Fibroblast of lung (primary cell): ENCODE data around the gene ACSF2. TPM values are rescaled to one million over a fixed set of nuclear protein-coding genes. Genes with fewer than 3 reads are reported as not detected.

Experiments used
- DNase-seq, 2 donors: peaks; one replicate each; pipeline versions ENCODE4 v3.0.0 to v3.0.0-alpha.2; 2010; ENCODE audit warnings: low read depth in 2 of 2
- H2AFZ ChIP-seq: 2 replicates; pipeline ENCODE4 v1.5.1; 2012; ENCODE audit warnings: low read length, control low read depth, inconsistent platforms
- H3K27ac ChIP-seq: 2 replicates; pipeline ENCODE4 v1.5.1; 2011; ENCODE audit warnings: low read length, control low read depth; ENCODE audit not compliant: insufficient read depth
- H3K27me3 ChIP-seq: 2 replicates; pipeline ENCODE4 v1.5.1; 2011; ENCODE audit warnings: mild to moderate bottlenecking, low read length; ENCODE audit not compliant: control insufficient read depth, insufficient read depth
- H3K36me3 ChIP-seq: 2 replicates; pipeline ENCODE4 v1.5.1; 2011; ENCODE audit warnings: low read length; ENCODE audit not compliant: control insufficient read depth, insufficient read depth
- H3K4me1 ChIP-seq: 2 replicates; pipeline ENCODE4 v1.5.1; 2011; ENCODE audit warnings: low read length; ENCODE audit not compliant: control insufficient read depth, insufficient read depth; ENCODE audit errors: extremely low read depth
- H3K4me2 ChIP-seq: 2 replicates; pipeline ENCODE4 v1.5.1; 2011; ENCODE audit warnings: low read length, control low read depth; ENCODE audit not compliant: insufficient read depth; ENCODE audit errors: extremely low read depth
- H3K4me3 ChIP-seq, 4 experiments: fragments of 200-600 bp in 1 of 4; sonication (generic) in 1 of 4; replicated peaks in 1 of 4; 2 replicates each; pipeline ENCODE4 v1.5.1; 2011 to 2016; ENCODE audit warnings: low read length in 4 of 4, low read depth in 3 of 4, mild to moderate bottlenecking in 3 of 4, control low read depth in 2 of 4, inconsistent platforms in 1 of 4, mixed read lengths in 1 of 4; ENCODE audit not compliant: insufficient read depth in 1 of 4; ENCODE audit errors: control extremely low read depth in 1 of 4
- H3K79me2 ChIP-seq: 2 replicates; pipeline ENCODE4 v1.5.1; 2012; ENCODE audit warnings: mild to moderate bottlenecking, low read length, inconsistent platforms; ENCODE audit not compliant: control insufficient read depth, insufficient read depth
- H3K9ac ChIP-seq: 2 replicates; pipeline ENCODE4 v1.5.1; 2011; ENCODE audit warnings: mild to moderate bottlenecking, low read length, control low read depth; ENCODE audit not compliant: insufficient read depth
- H3K9me3 ChIP-seq: 2 replicates; pipeline ENCODE4 v1.5.1; 2012; ENCODE audit warnings: low read depth, low read length; ENCODE audit not compliant: control insufficient read depth, insufficient read depth
- H4K20me1 ChIP-seq: 2 replicates; pipeline ENCODE4 v1.5.1; 2011; ENCODE audit warnings: low read length; ENCODE audit not compliant: control insufficient read depth, insufficient read depth; ENCODE audit errors: extremely low read depth
- CTCF ChIP-seq, 2 donors: IDR thresholded peaks in 1 of 2; conservative IDR thresholded peaks in 1 of 2; 1 replicate in 1 of 2; 2 replicates in 1 of 2; pipeline ENCODE4 v1.5.1; 2011 to 2012; ENCODE audit warnings: low read length in 2 of 2, control low read depth in 1 of 2, inconsistent platforms in 1 of 2, low read depth in 1 of 2, mild to moderate bottlenecking in 1 of 2
- EZH2 ChIP-seq: IDR thresholded peaks from 2 replicates; pipeline ENCODE4 v1.5.1; 2012; ENCODE audit warnings: low read length, control low read depth, mild to moderate bottlenecking; ENCODE audit errors: missing control alignments
- polyA plus RNA-seq, 2 donors: library from polyadenylated mRNA; depleted of rRNA in 1 of 2; stranded (reverse) in 1 of 2; unstranded in 1 of 2; fragments of >200 nt; gene quantifications; 2 replicates each; pipeline ENCODE4 v1.2.1, GENCODE V29; 2011 to 2012; ENCODE audit warnings: missing spikeins in 1 of 2
- total RNA-seq: library from RNA; depleted of rRNA; stranded (reverse); fragments of >200 nt; gene quantifications from 2 replicates; pipeline ENCODE4 v1.2.1, GENCODE V29; 2014

The ACSF2 gene
- total and polyA plus RNA-seq, 2 donors (not counting 1 experiment from before 2014, with no cell fraction given) = 16.5 to 23.6 TPM

- H3K36me3 ChIP-seq = no peaks in the 10 kb centered on the region
- peaks cover 20% of the 10 kb centered on the region for H3K27me3 ChIP-seq
- no peak overlapping the region for H3K27ac ChIP-seq
- TF ChIP-seq CTCF (conservative IDR thresholded peaks at IDR 0.05 in 1 of 2, IDR thresholded peaks at IDR 0.05 in 1 of 2; ENCODE audit: low read depth in 1 of 2, low read length in 2 of 2) = no peak
- no peak for TF ChIP-seq EZH2
- no peak overlapping the region for H2AFZ ChIP-seq
- no peak overlapping the region for H3K4me3 ChIP-seq
- H3K4me2 ChIP-seq = no peak overlapping the region
- H3K9ac ChIP-seq = no peak overlapping the region
- no peaks in the 10 kb centered on the region for H3K4me1 ChIP-seq
- no peaks in the 10 kb centered on the region for H4K20me1 ChIP-seq
- no peaks in the 10 kb centered on the region for H3K9me3 ChIP-seq
- H3K79me2 ChIP-seq = no peaks in the 10 kb centered on the region
- no peak for DNase-seq
These were observed 41.9 kb downstream of the ACSF2 start for GRCh38 chr17:50467855-50468303.

GRCh38 chr17:50468304-50469207 lies 42.5 kb downstream of the ACSF2 start, which contains the start of gene CHAD:
TSS of gene CHAD (minus strand) at chr17:50468880. CDS start at chr17:50468813, 67 bp downstream.
- DNase-seq = peak in 1 of 2 donors; percentile 31
- H4K20me1 ChIP-seq = no peaks in the 10 kb centered on the region
- no peak within 1 kb of the TSS for H3K9ac ChIP-seq
- H3K79me2 ChIP-seq = no peaks in the 10 kb centered on the region
- peak within 1 kb of the TSS; percentile 64 for H3K4me2 ChIP-seq
- peak within 1 kb of the TSS in 1 of 4 experiments; percentile 42 for H3K4me3 ChIP-seq
- H3K36me3 ChIP-seq = no peaks in the 10 kb centered on the region
- H3K4me1 ChIP-seq = no peaks in the 10 kb centered on the region
- peaks cover 20% of the 10 kb centered on the region for H3K27me3 ChIP-seq
- TF ChIP-seq CTCF (conservative IDR thresholded peaks at IDR 0.05 in 1 of 2, IDR thresholded peaks at IDR 0.05 in 1 of 2; ENCODE audit: low read depth in 1 of 2, low read length in 2 of 2) (no peak), EZH2 (peak; percentile 80)
- H3K9me3 ChIP-seq = no peaks in the 10 kb centered on the region
- H3K27ac ChIP-seq = no peak within 1 kb of the TSS
- no peak within 1 kb of the TSS for H2AFZ ChIP-seq

DNA sequence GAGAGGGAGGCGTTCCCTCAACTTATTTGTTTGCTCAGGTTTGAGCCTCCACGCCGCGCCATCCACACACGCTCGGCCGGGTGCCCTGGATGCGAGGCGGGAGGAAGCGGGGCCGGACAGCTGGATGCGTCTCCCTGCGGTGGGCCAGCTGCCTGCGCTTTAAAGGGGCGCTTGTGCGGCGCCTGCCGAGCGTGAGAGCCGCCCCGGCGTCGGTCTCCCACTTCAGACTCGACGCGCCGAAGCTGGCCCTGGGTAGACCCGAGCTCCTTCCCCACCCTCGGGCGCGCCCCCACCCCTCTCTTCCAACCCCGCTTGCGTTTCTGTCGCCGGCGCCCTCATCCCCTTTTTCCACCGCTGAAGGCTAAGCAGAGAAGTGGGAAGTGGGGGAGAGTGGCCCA lies 43.2 kb downstream of the ACSF2 start:
- no peak overlapping the region for H3K9ac ChIP-seq
- no peaks in the 10 kb centered on the region for H3K79me2 ChIP-seq
- no peak for TF ChIP-seq EZH2
- no peak for TF ChIP-seq CTCF (conservative IDR thresholded peaks at IDR 0.05 in 1 of 2, IDR thresholded peaks at IDR 0.05 in 1 of 2; ENCODE audit: low read depth in 1 of 2, low read length in 2 of 2)
- peak overlapping the region in 1 of 4 experiments; percentile 42 for H3K4me3 ChIP-seq
- H3K9me3 ChIP-seq = no peaks in the 10 kb centered on the region
- H3K27ac ChIP-seq = no peak overlapping the region
- no peaks in the 10 kb centered on the region for H4K20me1 ChIP-seq
- peaks cover 20% of the 10 kb centered on the region for H3K27me3 ChIP-seq
- no peaks in the 10 kb centered on the region for H3K4me1 ChIP-seq
- no peaks in the 10 kb centered on the region for H3K36me3 ChIP-seq
- no peak overlapping the region for H2AFZ ChIP-seq
- DNase-seq = no peak
- peak overlapping the region; percentile 64 for H3K4me2 ChIP-seq
